Measurements from ENCODE around the gene REXO4. TPM values are rescaled to one million over a fixed set of nuclear protein-coding genes. Genes with fewer than 3 reads are reported as not detected.

REXO4 gene
- total and polyA plus RNA-seq, 2 donors (not counting 3 experiments of a cell fraction or from before 2014, with no cell fraction given) = 19.5 to 29.5 TPM

DNA sequence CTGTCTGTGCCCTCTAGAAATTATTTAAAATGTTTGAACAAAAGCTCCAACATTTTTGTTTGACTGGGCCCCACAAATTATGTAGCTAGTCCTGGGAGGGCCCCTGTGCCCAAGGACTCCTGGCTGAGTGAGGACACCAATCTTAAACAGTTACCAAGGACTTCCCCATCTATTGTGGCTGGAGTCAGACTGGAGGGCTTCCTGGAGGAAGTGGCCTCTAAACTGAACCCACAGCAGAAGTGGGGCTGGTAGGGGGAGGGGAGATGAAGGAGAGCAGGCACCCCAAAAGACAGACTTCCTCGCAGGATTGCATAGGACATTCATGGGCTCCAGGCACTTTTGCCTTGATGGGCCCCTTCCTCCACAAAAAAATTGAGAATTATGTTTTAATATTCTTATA is 12.4 kb upstream of the REXO4 start:
- no TSS peak for BruUV-seq (replicated peaks)
- Histone ChIP-seq H3K27me3 (ENCODE audit: control insufficient read depth in 2 of 2, insufficient read depth in 2 of 2, low read length in 2 of 2) (peaks cover 9 to 19% of the 10 kb centered on the region in 2 experiments), H2AFZ (ENCODE audit: low read depth, low read length) (no peak overlapping the region), H3K9me3 (replicated peaks; ENCODE audit: control insufficient read depth, insufficient read depth, low read length) (no peaks in the 10 kb centered on the region), H3K4me2 (ENCODE audit: insufficient read depth, low read length) (no peak overlapping the region), H3K27ac (ENCODE audit: insufficient read depth, low read depth, low read length) (no peak overlapping the region), H3K36me3 (ENCODE audit: control insufficient read depth in 2 of 2, extremely low read depth in 1 of 2, insufficient read depth in 2 of 2, low read length in 2 of 2) (no peaks in the 10 kb centered on the region), H3K4me3 (replicated peaks in 1 of 3; ENCODE audit: insufficient read depth in 1 of 3, low read depth in 1 of 3, low read length in 3 of 3) (no peak overlapping the region), H3K9me1 (replicated peaks; ENCODE audit: control insufficient read depth, extremely low read depth, insufficient read depth, low read length) (no peaks in the 10 kb centered on the region), H4K20me1 (replicated peaks; ENCODE audit: control insufficient read depth, extremely low read depth, insufficient read depth, low read length) (no peaks in the 10 kb centered on the region), H3K9ac (replicated peaks; ENCODE audit: extremely low read depth, insufficient read depth, low read length) (no peak overlapping the region), H3K79me2 (ENCODE audit: control insufficient read depth, insufficient read depth, low read length) (no peaks in the 10 kb centered on the region), H3K4me1 (ENCODE audit: control insufficient read depth, extremely low read depth, insufficient read depth, low read length) (no peaks in the 10 kb centered on the region)
- intact Hi-C loops (cut with micrococcal nuclease) (no loop called here), dilution Hi-C loops (cut with MboI; ENCODE audit: extremely low pct_ligation_motif_present, low sequenced_read_pairs) (no loop called here)
- CTCF ChIA-PET = interaction anchor here (0.9 to 1.4 kb wide), 2 partner anchors 9 to 244 kb away, joined by 3 read pairs; no protein-coding TSS in a partner anchor
- POLR2A ChIA-PET = no interaction called here
- FAIRE-seq (no peak), DNase-seq (ENCODE audit: low read depth, low spot score) (no peak)
- TF ChIP-seq EZH2 (IDR thresholded peaks at IDR 0.05; ENCODE audit: borderline replicate concordance, low read depth, low read length, severe bottlenecking) (no peak), MYC (IDR thresholded peaks at IDR 0.05; ENCODE audit: low read depth, low read length) (no peak), FOS (IDR thresholded peaks at IDR 0.05; ENCODE audit: borderline replicate concordance, insufficient read depth, low read length) (no peak), GATA2 (IDR thresholded peaks at IDR 0.05; ENCODE audit: insufficient read depth, insufficient read length, low read depth, low read length) (no peak), JUN (IDR thresholded peaks at IDR 0.05; ENCODE audit: borderline replicate concordance, insufficient read depth, insufficient read length, low read depth) (no peak), POLR2AphosphoS5 (IDR thresholded peaks at IDR 0.05; ENCODE audit: insufficient read depth, low read depth, low read length) (no peak), POLR2A (IDR thresholded peaks at IDR 0.05; ENCODE audit: low read depth, low read length) (no peak)
- TF ChIP-seq, protein P1, sequence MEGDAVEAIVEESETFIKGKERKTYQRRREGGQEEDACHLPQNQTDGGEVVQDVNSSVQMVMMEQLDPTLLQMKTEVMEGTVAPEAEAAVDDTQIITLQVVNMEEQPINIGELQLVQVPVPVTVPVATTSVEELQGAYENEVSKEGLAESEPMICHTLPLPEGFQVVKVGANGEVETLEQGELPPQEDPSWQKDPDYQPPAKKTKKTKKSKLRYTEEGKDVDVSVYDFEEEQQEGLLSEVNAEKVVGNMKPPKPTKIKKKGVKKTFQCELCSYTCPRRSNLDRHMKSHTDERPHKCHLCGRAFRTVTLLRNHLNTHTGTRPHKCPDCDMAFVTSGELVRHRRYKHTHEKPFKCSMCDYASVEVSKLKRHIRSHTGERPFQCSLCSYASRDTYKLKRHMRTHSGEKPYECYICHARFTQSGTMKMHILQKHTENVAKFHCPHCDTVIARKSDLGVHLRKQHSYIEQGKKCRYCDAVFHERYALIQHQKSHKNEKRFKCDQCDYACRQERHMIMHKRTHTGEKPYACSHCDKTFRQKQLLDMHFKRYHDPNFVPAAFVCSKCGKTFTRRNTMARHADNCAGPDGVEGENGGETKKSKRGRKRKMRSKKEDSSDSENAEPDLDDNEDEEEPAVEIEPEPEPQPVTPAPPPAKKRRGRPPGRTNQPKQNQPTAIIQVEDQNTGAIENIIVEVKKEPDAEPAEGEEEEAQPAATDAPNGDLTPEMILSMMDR (IDR thresholded peaks at IDR 0.05; ENCODE audit: extremely low read depth in 1 of 2, insufficient read depth in 1 of 2, low read depth in 1 of 2, low read length in 2 of 2) = no peak
- TF ChIP-seq, protein P2, sequence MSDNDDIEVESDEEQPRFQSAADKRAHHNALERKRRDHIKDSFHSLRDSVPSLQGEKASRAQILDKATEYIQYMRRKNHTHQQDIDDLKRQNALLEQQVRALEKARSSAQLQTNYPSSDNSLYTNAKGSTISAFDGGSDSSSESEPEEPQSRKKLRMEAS (IDR thresholded peaks at IDR 0.05; ENCODE audit: insufficient read depth, insufficient read length) = no peak

All from endothelial cell of umbilical vein (primary cell).